Transverse colon (tissue), 4 donors: ENCODE data around the gene SLC25A29. TPM values are rescaled to one million over a fixed set of nuclear protein-coding genes. Genes with fewer than 3 reads are reported as not detected.

Experiments used
- DNase-seq: peaks from one replicate; pipeline ENCODE4 v3.0.0-alpha.2; 2019
- H3K27ac ChIP-seq, 4 donors: fragments of 200-600 bp; sonication (generic); 2 replicates each; pipeline ENCODE4 v1.5.1; 2016 to 2018; ENCODE audit warnings: inconsistent platforms in 4 of 4
- H3K27me3 ChIP-seq: fragments of 200-600 bp; sonication (generic); 2 replicates; pipeline ENCODE4 v1.5.1; 2017; ENCODE audit warnings: inconsistent platforms
- H3K36me3 ChIP-seq, 4 donors: fragments of 200-600 bp; sonication (generic); 2 replicates each; pipeline ENCODE4 v1.5.1; 2017 to 2019; ENCODE audit warnings: inconsistent platforms in 4 of 4
- H3K4me1 ChIP-seq, 4 donors: fragments of 200-600 bp; sonication (generic); 2 replicates each; pipeline ENCODE4 v1.5.1; 2017 to 2020; ENCODE audit warnings: inconsistent platforms in 4 of 4
- H3K4me3 ChIP-seq, 4 donors: fragments of 200-600 bp; sonication (generic); 1 replicate in 1 of 4; 2 replicates in 3 of 4; pipeline versions ENCODE4 v1.5.1 to v1.6.1; 2017 to 2019; ENCODE audit warnings: inconsistent platforms in 4 of 4
- H3K9me3 ChIP-seq, 2 donors: fragments of 200-600 bp; sonication (generic); 2 replicates each; pipeline ENCODE4 v1.5.1; 2017 to 2019; ENCODE audit warnings: inconsistent platforms in 2 of 2
- CTCF ChIP-seq, 5 experiments: fragments of 200-600 bp in 3 of 5; fragments of 450-650 bp in 2 of 5; sonication (generic) in 3 of 5; IDR thresholded peaks; 1 replicate in 2 of 5; 2 replicates in 3 of 5; pipeline ENCODE4 v1.5.1; 2016 to 2017; ENCODE audit warnings: antibody characterized with exemption in 5 of 5, inconsistent platforms in 3 of 5, mild to moderate bottlenecking in 2 of 5, moderate library complexity in 1 of 5
- EP300 ChIP-seq: sonication (generic); formaldehyde crosslinking; IDR thresholded peaks from one replicate; pipeline ENCODE4 v1.6.1; 2017; ENCODE audit warnings: antibody characterized with exemption, low read depth
- POLR2A ChIP-seq: fragments of 450-650 bp; IDR thresholded peaks from one replicate; pipeline ENCODE4 v1.6.1; 2016; ENCODE audit warnings: antibody characterized with exemption, mild to moderate bottlenecking, moderate library complexity
- POLR2AphosphoS5 ChIP-seq, 3 donors: sonication (generic); formaldehyde crosslinking; IDR thresholded peaks; one replicate each; pipeline ENCODE4 v1.6.1; 2016; ENCODE audit warnings: antibody characterized with exemption in 3 of 3
- WGBS, 2 donors: methylation state at CpG; one replicate each; pipeline ENCODE4 v1.1.5; 2018; ENCODE audit warnings: low coverage in 1 of 2; 5-methylcytosine and 5-hydroxymethylcytosine counted together
- in situ Hi-C, 4 donors: fragments of 200-750 bp; cut with MboI; loops; one replicate each; pipeline versions ENCODE4 v1.15.0 to v1.15.1; 2017; ENCODE audit warnings: low sequenced_read_pairs in 3 of 4, low pct_ligation_motif_present in 1 of 4, low pct_unique_long_range_greater_than_20kb in 1 of 4
- intact Hi-C: fragments of 100-400 bp; cut with DNase I; formaldehyde crosslinking; loops from one replicate; pipeline ENCODE4 v1.15.1; 2023; ENCODE audit warnings: low total_unique reads
- total RNA-seq, 4 donors: library from RNA; depleted of rRNA; stranded (reverse); fragments of >200 nt; gene quantifications; one replicate each; pipeline ENCODE4 v1.1.0, GENCODE V29; 2016

Gene SLC25A29
- total RNA-seq, 4 donors from 2014 or later = 16.8 to 62.7 (median 19.7) TPM

DNA sequence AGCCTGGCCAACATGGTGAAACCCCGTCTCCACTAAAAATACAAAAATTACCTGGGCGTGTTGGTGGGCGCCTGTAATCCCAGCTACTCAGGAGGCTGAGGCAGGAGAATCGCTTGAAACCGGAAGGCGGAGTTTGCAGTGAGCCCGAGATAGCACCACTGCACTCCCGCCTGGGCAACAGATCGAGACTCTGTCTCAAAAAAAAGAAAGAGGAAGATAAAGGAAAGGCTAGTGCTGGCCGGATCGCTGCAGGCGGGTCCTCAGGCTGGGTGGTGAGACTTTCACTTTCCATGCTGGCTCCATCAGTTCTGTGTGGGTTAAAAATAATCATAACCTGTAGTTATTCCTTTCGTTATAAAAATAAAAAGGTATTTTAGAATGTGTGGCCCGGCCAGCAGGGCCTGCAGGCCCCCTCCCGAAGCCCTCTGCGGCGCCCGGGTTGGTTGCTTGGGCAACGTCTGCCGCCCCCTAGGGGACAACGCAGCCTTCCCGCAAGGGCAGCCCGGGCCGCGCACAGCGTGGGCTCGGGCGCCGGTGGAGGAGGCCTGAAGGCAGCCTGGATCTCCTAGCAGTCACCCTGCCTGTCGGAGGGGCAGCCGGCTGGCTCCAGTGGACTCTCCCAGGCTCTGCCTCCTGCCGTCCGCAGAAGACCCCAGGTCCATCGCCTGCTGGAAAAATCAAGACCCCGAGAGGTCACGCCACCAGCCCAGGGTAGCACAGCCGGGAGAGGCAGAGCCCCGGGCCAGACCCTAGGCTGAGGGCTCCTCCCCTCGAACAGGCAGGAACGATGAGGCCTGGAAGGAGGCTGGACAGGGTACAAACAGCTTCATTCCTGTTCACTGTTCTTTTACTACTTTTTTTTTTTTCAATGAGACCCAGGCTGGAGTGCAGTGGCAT lies 11.9 kb upstream of the SLC25A29 start:
- peak; percentile 78 for DNase-seq
- intact Hi-C loops = no loop called here
- no peaks in the 10 kb centered on the region for H3K36me3 ChIP-seq
- TF ChIP-seq POLR2A = no peak
- TF ChIP-seq EP300 = no peak
- TF ChIP-seq CTCF (IDR thresholded peaks at IDR 0.05) = peak; percentile 74 to 92 (median 85)
- no peak for TF ChIP-seq POLR2AphosphoS5 (IDR thresholded peaks at IDR 0.05)
- peaks cover 0 to 11% (median 10%) of the 10 kb centered on the region in 4 donors for H3K4me1 ChIP-seq
- WGBS, 2 donors = 25 to 30% methylated on average over 4 to 37 of the region's 40 CpGs
- H3K27ac ChIP-seq = peak overlapping the region; percentile 46 to 60 (median 52)
- in situ Hi-C loops = no loop called here
- H3K9me3 ChIP-seq = no peaks in the 10 kb centered on the region
- peaks cover 1% of the 10 kb centered on the region for H3K27me3 ChIP-seq
- peak overlapping the region; percentile 1 to 48 (median 32) for H3K4me3 ChIP-seq

DNA sequence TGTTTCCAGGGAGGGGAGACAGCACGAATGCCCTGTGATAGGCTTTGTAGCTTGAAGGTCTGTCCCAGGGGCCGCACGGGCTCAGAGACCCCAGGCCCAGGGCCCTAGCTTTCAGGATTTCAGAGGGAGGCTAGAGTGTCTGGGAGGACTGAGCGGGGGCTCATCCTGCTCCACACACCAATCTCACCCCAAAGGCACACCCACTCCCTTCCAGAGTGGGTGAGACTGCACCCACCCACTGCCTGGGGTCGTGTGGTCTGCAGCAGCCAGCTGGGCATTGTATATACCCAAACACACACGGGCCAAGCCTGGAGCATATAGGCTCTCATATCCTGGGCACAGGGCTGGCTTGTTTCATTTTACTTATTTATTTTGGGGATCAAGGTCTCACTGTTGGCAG lies 11.1 kb upstream of the SLC25A29 start:
- Histone ChIP-seq H3K4me1 (peaks cover 0 to 11% (median 10%) of the 10 kb centered on the region in 4 donors), H3K9me3 (no peaks in the 10 kb centered on the region), H3K36me3 (no peaks in the 10 kb centered on the region), H3K27me3 (peaks cover 7% of the 10 kb centered on the region), H3K4me3 (no peak overlapping the region), H3K27ac (no peak overlapping the region)
- no peak for DNase-seq
- 75 to 90% methylated on average over 2 to 6 of the region's 6 CpGs for WGBS, 2 donors
- TF ChIP-seq POLR2A (no peak), EP300 (no peak), CTCF (IDR thresholded peaks at IDR 0.05) (no peak), POLR2AphosphoS5 (IDR thresholded peaks at IDR 0.05) (no peak)
- intact Hi-C loops (no loop called here), in situ Hi-C loops (no loop called here)

DNA sequence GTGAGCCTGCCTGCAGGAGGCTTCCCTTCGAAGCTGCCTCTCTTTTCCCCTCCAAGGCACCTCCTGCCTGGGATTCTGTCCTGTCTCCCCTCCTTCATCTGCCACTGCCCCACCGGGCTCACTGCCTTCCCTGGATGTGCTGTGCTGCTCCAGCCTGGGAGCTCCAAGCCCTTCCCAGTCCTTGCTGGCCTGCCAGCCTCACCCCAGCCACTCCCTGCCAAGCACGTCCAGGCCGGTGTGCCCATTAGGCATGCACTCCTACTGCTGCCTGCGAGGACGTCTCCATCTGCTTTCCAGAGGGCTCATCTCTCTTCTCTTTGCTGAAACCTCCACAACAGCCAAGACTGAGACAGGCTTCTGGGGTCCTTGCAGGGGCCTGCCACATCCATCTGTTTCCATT lies 8.5 kb upstream of the SLC25A29 start:
- H3K27me3 ChIP-seq = peaks cover 7% of the 10 kb centered on the region
- intact Hi-C loops = loop anchor here (5.0 kb wide), 1 partner anchor 37 kb away; no protein-coding TSS in a partner anchor
- DNase-seq = peak; percentile 37
- H3K9me3 ChIP-seq = no peaks in the 10 kb centered on the region
- no peak overlapping the region for H3K27ac ChIP-seq
- peaks cover 0 to 11% (median 10%) of the 10 kb centered on the region in 4 donors for H3K4me1 ChIP-seq
- no peak for TF ChIP-seq POLR2AphosphoS5 (IDR thresholded peaks at IDR 0.05)
- no peak for TF ChIP-seq POLR2A
- no peak for TF ChIP-seq CTCF (IDR thresholded peaks at IDR 0.05)
- no peak for TF ChIP-seq EP300
- H3K4me3 ChIP-seq = no peak overlapping the region
- H3K36me3 ChIP-seq = no peaks in the 10 kb centered on the region
- in situ Hi-C loops = no loop called here
- 73 to 82% methylated on average over 3 to 6 of the region's 6 CpGs for WGBS, 2 donors

GRCh38 chr14:100313464-100314230 lies 7.4 kb upstream of the SLC25A29 start:
- H3K36me3 ChIP-seq = no peaks in the 10 kb centered on the region
- H3K4me1 ChIP-seq = peaks cover 0 to 11% (median 10%) of the 10 kb centered on the region in 4 donors
- no peak overlapping the region for H3K4me3 ChIP-seq
- in situ Hi-C loops = no loop called here
- peaks cover 7% of the 10 kb centered on the region for H3K27me3 ChIP-seq
- TF ChIP-seq POLR2AphosphoS5 (IDR thresholded peaks at IDR 0.05) (no peak), CTCF (IDR thresholded peaks at IDR 0.05) (no peak), POLR2A (no peak), EP300 (no peak)
- H3K27ac ChIP-seq = no peak overlapping the region
- intact Hi-C loops = loop anchor here (5.0 kb wide), 1 partner anchor 36 kb away; no protein-coding TSS in a partner anchor
- WGBS, 2 donors = 58 to 79% methylated on average over 6 to 26 of the region's 26 CpGs
- DNase-seq = no peak
- no peaks in the 10 kb centered on the region for H3K9me3 ChIP-seq
